Type B pancreatic cell (in vitro differentiated cells): Measurements from ENCODE around the gene CRMP1. TPM values are rescaled to one million over a fixed set of nuclear protein-coding genes. Genes with fewer than 3 reads are reported as not detected.
"Not testable (repeated sequence)": the region's sequence is repeated elsewhere in the genome, so short reads cannot be mapped to it uniquely, and the experiment has no call there.

Source experiments
- DNase-seq: peaks from one replicate; pipeline ENCODE4 v3.0.0; 2021; ENCODE audit warnings: mixed read lengths; ENCODE audit not compliant: unreplicated experiment; ENCODE audit errors: extremely low spot score
- H3K27ac Mint-ChIP-seq: 2 replicates; pipeline ENCODE4 v1.8.0; 2021; ENCODE audit warnings: mild to moderate bottlenecking, mixed read lengths
- H3K27me3 Mint-ChIP-seq: 2 replicates; pipeline ENCODE4 v1.8.0; 2021; ENCODE audit warnings: mixed read lengths
- H3K36me3 Mint-ChIP-seq: 2 replicates; pipeline ENCODE4 v1.8.0; 2021; ENCODE audit warnings: mixed read lengths
- H3K4me1 Mint-ChIP-seq: one replicate; pipeline ENCODE4 v1.8.0; 2021; ENCODE audit warnings: mixed read lengths; ENCODE audit not compliant: unreplicated experiment
- H3K4me3 Mint-ChIP-seq: 2 replicates; pipeline ENCODE4 v1.8.0; 2021; ENCODE audit warnings: mild to moderate bottlenecking, mixed read lengths
- H3K9me3 Mint-ChIP-seq: 2 replicates; pipeline ENCODE4 v1.8.0; 2021; ENCODE audit warnings: mixed read lengths
- total RNA-seq: library from RNA; stranded (reverse); gene quantifications from 2 replicates; pipeline ENCODE4 v1.2.1, GENCODE V29; 2021; ENCODE audit warnings: low replicate concordance
- TF ChIP-seq, protein P1 (sequence below): fragments of 200-600 bp; sonication (generic); conservative IDR thresholded peaks from 2 replicates; pipeline ENCODE4 v1.5.0; 2021; ENCODE audit warnings: antibody characterized with exemption, mild to moderate bottlenecking

CRMP1 gene
- total RNA-seq, 1 donor from 2014 or later, result 40.4 TPM

DNA sequence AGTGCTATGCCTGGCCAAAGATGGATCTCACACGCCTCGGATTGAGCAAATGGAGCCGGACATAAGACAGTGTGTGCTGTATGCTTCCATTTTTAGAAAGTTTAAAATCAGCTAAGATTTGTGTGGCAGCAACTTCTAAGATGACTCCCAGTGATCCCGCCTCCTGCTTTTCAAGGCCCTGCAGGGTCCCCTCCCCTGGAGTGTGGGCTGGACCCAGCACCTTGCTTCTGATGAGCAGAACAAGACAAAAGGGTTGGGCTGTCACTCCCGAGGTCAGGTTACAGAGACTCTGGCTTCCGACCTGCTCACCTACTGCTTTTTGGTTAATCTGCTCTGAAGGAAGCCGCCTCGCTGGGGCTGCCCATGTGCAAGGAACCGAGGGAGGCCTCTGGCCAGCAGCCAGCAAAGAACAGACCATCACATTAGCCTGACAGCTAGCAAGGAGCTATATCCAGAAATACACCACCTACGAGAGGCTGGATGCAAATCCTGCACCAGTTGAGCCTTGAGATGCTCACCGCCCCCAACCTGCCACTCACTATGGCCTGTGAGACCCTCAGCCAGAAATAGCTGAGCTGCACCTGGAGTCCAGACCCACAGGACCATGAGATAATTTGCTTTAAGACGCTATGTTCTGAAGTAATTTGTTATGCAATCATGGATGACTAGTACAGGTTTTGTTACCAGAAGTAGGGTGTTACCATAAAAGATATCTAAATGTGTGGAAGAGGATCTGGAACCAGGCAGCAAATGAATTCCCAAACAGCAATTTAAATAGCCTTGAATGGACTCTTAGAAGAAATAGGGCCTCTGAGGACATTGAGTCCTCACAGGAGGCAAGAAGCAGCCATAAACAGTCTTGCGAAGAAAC, 47.6 kb downstream of the CRMP1 start:
- Mint-ChIP-seq H3K4me3 (no peak overlapping the region), H3K4me1 (peaks cover 9% of the 10 kb centered on the region), H3K27me3 (peaks cover 6% of the 10 kb centered on the region), H3K9me3 (no peaks in the 10 kb centered on the region), H3K27ac (no peak overlapping the region), H3K36me3 (peaks cover 25% of the 10 kb centered on the region)
- DNase-seq, result no peak
- TF ChIP-seq, protein P1, sequence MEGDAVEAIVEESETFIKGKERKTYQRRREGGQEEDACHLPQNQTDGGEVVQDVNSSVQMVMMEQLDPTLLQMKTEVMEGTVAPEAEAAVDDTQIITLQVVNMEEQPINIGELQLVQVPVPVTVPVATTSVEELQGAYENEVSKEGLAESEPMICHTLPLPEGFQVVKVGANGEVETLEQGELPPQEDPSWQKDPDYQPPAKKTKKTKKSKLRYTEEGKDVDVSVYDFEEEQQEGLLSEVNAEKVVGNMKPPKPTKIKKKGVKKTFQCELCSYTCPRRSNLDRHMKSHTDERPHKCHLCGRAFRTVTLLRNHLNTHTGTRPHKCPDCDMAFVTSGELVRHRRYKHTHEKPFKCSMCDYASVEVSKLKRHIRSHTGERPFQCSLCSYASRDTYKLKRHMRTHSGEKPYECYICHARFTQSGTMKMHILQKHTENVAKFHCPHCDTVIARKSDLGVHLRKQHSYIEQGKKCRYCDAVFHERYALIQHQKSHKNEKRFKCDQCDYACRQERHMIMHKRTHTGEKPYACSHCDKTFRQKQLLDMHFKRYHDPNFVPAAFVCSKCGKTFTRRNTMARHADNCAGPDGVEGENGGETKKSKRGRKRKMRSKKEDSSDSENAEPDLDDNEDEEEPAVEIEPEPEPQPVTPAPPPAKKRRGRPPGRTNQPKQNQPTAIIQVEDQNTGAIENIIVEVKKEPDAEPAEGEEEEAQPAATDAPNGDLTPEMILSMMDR, result no peak

DNA sequence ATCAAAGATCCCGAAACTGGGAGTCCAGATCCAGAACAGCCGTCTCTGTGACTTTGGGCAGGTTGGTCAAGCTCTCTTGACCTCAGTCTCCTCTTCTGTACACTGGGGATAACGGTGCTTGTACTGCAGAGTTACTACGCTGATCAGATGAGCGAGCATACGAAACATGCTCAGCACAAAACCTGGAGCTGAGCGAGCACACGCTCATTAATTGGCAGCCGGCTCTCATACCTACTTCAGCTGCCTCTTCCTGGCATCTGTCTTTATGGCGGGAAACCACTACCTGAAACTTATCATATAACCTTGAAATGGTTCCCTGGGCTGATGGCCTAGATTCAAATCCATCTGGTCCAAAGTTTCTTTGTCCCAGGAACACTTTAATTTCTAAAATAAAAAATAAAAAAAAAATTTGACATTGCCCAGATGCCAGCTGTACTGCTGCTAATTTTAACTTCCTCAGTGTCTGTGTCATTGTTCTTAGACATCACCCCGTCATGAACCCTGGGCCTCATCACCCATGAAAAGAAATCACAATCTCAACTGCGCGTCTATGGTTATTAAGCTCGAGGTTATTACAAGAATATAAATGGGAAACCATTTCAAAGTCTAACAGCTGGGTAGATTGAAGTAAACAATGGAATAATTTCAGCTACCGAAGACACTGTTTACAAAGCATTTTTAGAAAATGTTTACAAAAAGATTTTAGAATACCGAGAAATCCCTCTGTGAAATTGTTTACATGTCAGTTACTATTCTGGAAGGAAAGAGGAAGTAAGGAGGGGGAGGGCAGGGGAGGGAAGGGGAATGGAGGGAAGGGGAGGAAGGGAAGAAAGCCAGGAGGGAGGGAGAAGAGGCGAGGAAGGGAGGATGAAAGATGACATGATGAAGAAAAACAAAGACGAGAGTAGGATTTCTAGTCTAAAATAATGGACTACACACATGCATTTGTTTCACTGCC, 49.0 kb downstream of the CRMP1 start:
- Mint-ChIP-seq H3K36me3 (peaks cover 21% of the 10 kb centered on the region), H3K27ac (no peak overlapping the region), H3K4me3 (no peak overlapping the region), H3K9me3 (no peaks in the 10 kb centered on the region), H3K4me1 (peaks cover 9% of the 10 kb centered on the region), H3K27me3 (peaks cover 6% of the 10 kb centered on the region)
- TF ChIP-seq, protein P1, result no peak
- DNase-seq, result no peak

DNA sequence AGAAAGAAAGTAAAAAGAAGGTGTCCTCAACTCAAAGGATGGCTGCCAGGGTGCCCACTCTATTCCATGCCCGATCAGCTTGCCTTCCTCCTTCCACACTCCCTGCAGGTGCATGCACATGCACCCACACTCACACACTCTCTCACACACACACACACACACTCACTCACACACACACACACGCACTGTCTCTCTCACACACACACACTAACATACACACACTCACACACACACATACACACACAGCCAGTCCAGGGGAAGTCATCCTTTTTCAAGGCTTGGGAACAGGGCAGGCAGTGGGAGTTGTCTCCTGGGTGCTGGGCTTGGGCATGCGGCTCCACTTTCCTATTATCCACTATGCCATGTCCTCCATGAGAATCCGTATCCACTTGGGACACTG, 50.4 kb downstream of the CRMP1 start:
- H3K9me3 Mint-ChIP-seq, result no peaks in the 10 kb centered on the region
- peaks cover 18% of the 10 kb centered on the region for H3K36me3 Mint-ChIP-seq
- TF ChIP-seq, protein P1, result no peak
- no peak overlapping the region for H3K27ac Mint-ChIP-seq
- peaks cover 9% of the 10 kb centered on the region for H3K4me1 Mint-ChIP-seq
- DNase-seq, result no peak
- no peak overlapping the region for H3K4me3 Mint-ChIP-seq
- H3K27me3 Mint-ChIP-seq, result peaks cover 12% of the 10 kb centered on the region

DNA sequence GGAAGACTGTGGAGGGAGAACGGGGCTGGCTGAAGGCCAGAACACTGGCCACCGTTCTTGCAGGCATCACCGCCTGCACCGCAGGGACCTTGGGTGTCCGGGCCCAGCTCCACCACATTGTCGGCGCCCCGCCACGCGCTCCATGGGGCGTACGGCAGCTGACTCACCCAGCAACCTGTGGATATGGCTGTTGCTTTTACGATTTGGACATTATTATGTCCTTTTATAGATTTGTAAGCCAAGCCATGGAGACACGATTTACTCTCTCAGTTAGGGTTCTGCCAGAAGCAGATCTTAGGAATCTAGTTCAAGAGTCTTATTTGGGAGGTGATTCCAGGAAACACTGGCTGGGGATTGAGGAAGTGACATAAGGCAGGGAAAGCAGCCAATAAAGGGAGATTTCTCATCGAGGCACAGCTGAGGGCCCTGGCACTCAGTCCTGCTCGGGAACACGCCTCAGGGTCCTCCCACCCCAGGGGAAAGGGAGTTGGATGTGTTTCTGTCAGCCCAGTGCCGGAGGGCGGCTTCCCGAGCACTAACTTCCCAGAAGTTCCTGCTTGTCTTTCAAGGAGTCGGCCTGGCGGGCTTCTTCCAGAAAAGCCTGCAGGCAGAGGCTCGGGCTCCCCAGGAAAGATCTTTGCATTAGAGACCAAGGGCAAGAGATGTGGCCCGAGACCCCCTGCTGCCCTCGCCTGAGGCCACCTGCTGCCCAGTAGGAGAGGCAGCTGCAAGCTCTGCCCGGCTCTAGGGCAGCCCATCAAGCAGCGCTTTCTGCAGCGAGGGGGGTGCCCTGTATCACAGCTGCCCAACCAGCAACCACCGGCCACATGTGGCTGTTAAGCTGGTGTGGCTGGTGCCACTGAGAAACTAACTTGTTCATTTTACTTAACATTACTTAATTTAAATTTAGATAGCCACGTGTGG, 52.9 kb downstream of the CRMP1 start:
- no peak for DNase-seq
- peaks cover 17% of the 10 kb centered on the region for H3K36me3 Mint-ChIP-seq
- H3K27ac Mint-ChIP-seq, result no peak overlapping the region
- no peak overlapping the region for H3K4me3 Mint-ChIP-seq
- H3K4me1 Mint-ChIP-seq, result peaks cover 5% of the 10 kb centered on the region
- peaks cover 25% of the 10 kb centered on the region for H3K27me3 Mint-ChIP-seq
- TF ChIP-seq, protein P1, result no peak
- no peaks in the 10 kb centered on the region for H3K9me3 Mint-ChIP-seq

DNA sequence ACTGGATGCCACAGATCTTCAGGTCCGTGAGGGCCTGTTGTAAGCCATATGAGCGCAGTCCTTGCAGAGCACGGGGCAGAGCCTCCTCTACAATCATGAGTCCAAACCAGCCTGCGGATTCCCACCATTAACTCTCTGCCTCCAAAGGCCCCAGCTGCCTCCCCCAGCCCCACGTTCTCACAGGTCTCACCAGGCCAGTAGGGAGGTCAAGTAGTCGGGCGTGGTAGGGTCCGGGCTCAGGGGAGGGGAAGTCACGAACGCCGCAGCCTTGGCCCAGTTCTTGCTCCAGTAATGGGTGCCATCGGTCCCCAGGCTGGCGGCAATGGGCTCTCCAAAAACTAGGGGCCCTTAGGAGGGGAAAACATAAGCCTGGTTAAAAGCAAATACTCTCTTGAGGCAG, 53.6 kb downstream of the CRMP1 start:
- no peak for DNase-seq
- Mint-ChIP-seq H3K27ac (no peak overlapping the region), H3K9me3 (no peaks in the 10 kb centered on the region), H3K36me3 (peaks cover 17% of the 10 kb centered on the region), H3K4me3 (no peak overlapping the region), H3K4me1 (peaks cover 3% of the 10 kb centered on the region), H3K27me3 (peaks cover 25% of the 10 kb centered on the region)
- TF ChIP-seq, protein P1, result no peak

DNA sequence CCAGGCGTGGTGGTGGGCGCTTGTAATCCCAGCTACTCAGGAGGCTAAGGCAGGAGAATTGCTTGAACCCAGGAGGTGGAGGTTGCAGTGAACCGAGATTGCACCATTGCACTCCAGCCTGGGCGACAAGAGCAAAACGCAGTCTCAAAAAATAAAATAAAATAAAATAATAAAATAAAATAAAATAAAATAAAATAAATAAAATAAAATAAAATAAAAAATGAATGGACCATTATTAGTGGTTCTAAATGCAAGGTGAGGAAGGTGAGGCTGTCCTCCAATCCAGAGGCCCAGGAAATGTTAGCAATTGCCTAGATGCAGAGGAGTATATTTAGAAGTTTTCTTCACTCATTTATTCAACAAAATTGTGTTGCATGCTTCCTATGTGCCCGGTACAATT, 55.4 kb downstream of the CRMP1 start:
- H3K27me3 Mint-ChIP-seq, result peaks cover 24% of the 10 kb centered on the region
- peaks cover 22% of the 10 kb centered on the region for H3K36me3 Mint-ChIP-seq
- DNase-seq, H3K4me1 Mint-ChIP-seq, H3K9me3 Mint-ChIP-seq, H3K4me3 Mint-ChIP-seq, H3K27ac Mint-ChIP-seq: not testable (repeated sequence)
